HEK293 (cell line): Measurements from ENCODE around the gene CYB5D1.

ENCODE experiments used
- CTCF ChIA-PET: fragments of 350-600 bp; formaldehyde crosslinking; extraction: SDS; loops from one replicate; lab custom pipeline; 2021; ENCODE audit warnings: antibody characterized with exemption; lab: Yijun Ruan, JAX
- POLR2A ChIA-PET: fragments of 300-600 bp; formaldehyde crosslinking; extraction: SDS; loops from one replicate; lab custom pipeline; 2020; ENCODE audit warnings: antibody characterized with exemption, inconsistent platforms; lab: Yijun Ruan, JAX
- H3K27ac ChIP-seq: fragments of 200-500 bp; sonication (Bioruptor generic); 2 replicates; pipeline ENCODE4 v1.5.1; 2014; ENCODE audit warnings: low read depth, low read length, control low read depth, inconsistent platforms; ENCODE audit errors: extremely low read depth
- H3K36me3 ChIP-seq, 2 experiments: fragments of 200-500 bp in 1 of 2; sonication (Bioruptor generic) in 1 of 2; 1 replicate in 1 of 2; 2 replicates in 1 of 2; pipeline ENCODE4 v1.5.1; 2014 to 2017; ENCODE audit warnings: inconsistent platforms in 2 of 2, low read length in 2 of 2; ENCODE audit not compliant: control insufficient read depth in 2 of 2, insufficient read depth in 1 of 2
- H3K4me1 ChIP-seq: fragments of 200-500 bp; sonication (Bioruptor generic); 2 replicates; pipeline ENCODE4 v1.5.1; 2014; ENCODE audit warnings: mild to moderate bottlenecking, low read length, inconsistent platforms; ENCODE audit not compliant: control insufficient read depth, insufficient read depth
- H3K4me3 ChIP-seq: 2 replicates; pipeline ENCODE4 v1.5.1; 2011; ENCODE audit warnings: low read depth, mild to moderate bottlenecking, control low read depth, low read length, moderate library complexity
- H3K9me3 ChIP-seq: fragments of 200-500 bp; sonication (Bioruptor generic); 2 replicates; pipeline ENCODE4 v1.5.1; 2014; ENCODE audit warnings: low read depth, low read length, inconsistent platforms; ENCODE audit not compliant: control insufficient read depth, insufficient read depth
- BCL6B ChIP-seq: fragments of 450-650 bp; formaldehyde crosslinking; IDR thresholded peaks from 2 replicates; pipeline ENCODE4 v1.5.1; 2017; ENCODE audit warnings: missing biosample characterization, missing genetic modification characterization
- CTCF ChIP-seq: fragments of 450-650 bp; formaldehyde crosslinking; IDR thresholded peaks from 2 replicates; pipeline ENCODE4 v1.5.1; 2016; ENCODE audit warnings: missing biosample characterization, missing genetic modification characterization
- KLF8 ChIP-seq: fragments of 450-650 bp; formaldehyde crosslinking; IDR thresholded peaks from 2 replicates; pipeline ENCODE4 v1.5.1; 2016; ENCODE audit warnings: missing biosample characterization, missing genetic modification characterization
- SCRT2 ChIP-seq: fragments of 450-650 bp; formaldehyde crosslinking; IDR thresholded peaks from 2 replicates; pipeline ENCODE4 v1.5.1; 2016; ENCODE audit warnings: missing biosample characterization, missing genetic modification characterization
- TSHZ1 ChIP-seq: fragments of 450-650 bp; formaldehyde crosslinking; IDR thresholded peaks from 2 replicates; pipeline ENCODE4 v1.5.1; 2016; ENCODE audit warnings: missing biosample characterization, missing genetic modification characterization, borderline replicate concordance
- YY1 ChIP-seq: fragments of 450-650 bp; formaldehyde crosslinking; IDR thresholded peaks from 2 replicates; pipeline ENCODE4 v1.5.1; 2018; ENCODE audit warnings: missing biosample characterization, missing genetic modification characterization
- ZBTB11 ChIP-seq: fragments of 450-650 bp; formaldehyde crosslinking; conservative IDR thresholded peaks from 2 replicates; pipeline ENCODE4 v1.5.1; 2016; ENCODE audit warnings: low read depth, missing biosample characterization, missing genetic modification characterization
- ZBTB48 ChIP-seq: fragments of 450-650 bp; formaldehyde crosslinking; IDR thresholded peaks from 2 replicates; pipeline ENCODE4 v1.5.1; 2016; ENCODE audit warnings: missing biosample characterization, missing genetic modification characterization
- ZBTB49 ChIP-seq: fragments of 450-650 bp; formaldehyde crosslinking; IDR thresholded peaks from 2 replicates; pipeline ENCODE4 v1.5.1; 2016; ENCODE audit warnings: missing biosample characterization, missing genetic modification characterization, low read depth
- ZFHX2 ChIP-seq: fragments of 450-650 bp; formaldehyde crosslinking; conservative IDR thresholded peaks from 2 replicates; pipeline ENCODE4 v1.5.1; 2016; ENCODE audit warnings: missing biosample characterization, missing genetic modification characterization
- ZNF16 ChIP-seq: fragments of 450-650 bp; formaldehyde crosslinking; IDR thresholded peaks from 2 replicates; pipeline ENCODE4 v1.5.1; 2016; ENCODE audit warnings: low read depth, missing biosample characterization, missing genetic modification characterization
- ZNF248 ChIP-seq: fragments of 450-650 bp; formaldehyde crosslinking; IDR thresholded peaks from 2 replicates; pipeline ENCODE4 v1.5.1; 2017; ENCODE audit warnings: missing biosample characterization, missing genetic modification characterization
- ZNF280D ChIP-seq: fragments of 450-650 bp; formaldehyde crosslinking; IDR thresholded peaks from 2 replicates; pipeline ENCODE4 v1.5.1; 2016; ENCODE audit warnings: missing biosample characterization, missing genetic modification characterization
- ZNF37A ChIP-seq: fragments of 450-650 bp; IDR thresholded peaks from 2 replicates; pipeline ENCODE4 v1.5.1; 2018; ENCODE audit warnings: missing biosample characterization, missing genetic modification characterization
- ZNF645 ChIP-seq: fragments of 450-650 bp; formaldehyde crosslinking; IDR thresholded peaks from 2 replicates; pipeline ENCODE4; 2016; ENCODE audit warnings: missing biosample characterization, missing genetic modification characterization

The CYB5D1 gene

GRCh38 chr17:7822126-7822525 is 35.7 kb upstream of the CYB5D1 start:
- POLR2A ChIA-PET = interaction anchor here (1.4 kb wide), 1 partner anchor 20 kb away, joined by 4 read pairs; no protein-coding TSS in a partner anchor
- no peak for TF ChIP-seq ZFHX2 (tag by site-specific recombination)
- TF ChIP-seq ZBTB48 (tag by site-specific recombination) = no peak
- no peak for TF ChIP-seq ZNF248 (tag by site-specific recombination)
- TF ChIP-seq ZNF16 = no peak
- no peak for TF ChIP-seq TSHZ1 (tag by site-specific recombination)
- no peak for TF ChIP-seq YY1
- no peak for TF ChIP-seq CTCF
- TF ChIP-seq ZBTB49 (tag by site-specific recombination) = no peak
- TF ChIP-seq KLF8 (tag by site-specific recombination) = no peak
- no peak for TF ChIP-seq BCL6B (tag by site-specific recombination)
- no peak for TF ChIP-seq ZNF645 (tag by site-specific recombination)
- TF ChIP-seq SCRT2 (tag by site-specific recombination) = no peak
- TF ChIP-seq ZNF37A (tag by site-specific recombination) = no peak
- TF ChIP-seq ZNF280D (tag by site-specific recombination) = no peak
- TF ChIP-seq ZBTB11 (tag by site-specific recombination) = no peak
- TF ChIP-seq, all 188 proteins: peak for 0
- Histone ChIP-seq H3K36me3 (no peaks in the 10 kb centered on the region), H3K4me1 (no peaks in the 10 kb centered on the region), H3K4me3 (no peak overlapping the region), H3K9me3 (no peaks in the 10 kb centered on the region), H3K27ac (no peak overlapping the region)
- CTCF ChIA-PET = interaction anchor here (0.6 to 3.4 kb wide), 17 partner anchors 9 to 235 kb away, joined by 3 to 28 read pairs (median 5); partner anchors contain the start of genes KDM6B, NAA38 and TMEM88
